C1 segment of cervical spinal cord (tissue), 14 donors: ENCODE results near the gene YBX3.

Experiments used
- DNase-seq, 14 donors: peaks; one replicate each; lab custom pipeline; 2025; lab: John Stamatoyannopoulos, UW

YBX3 gene

GRCh38 chr12:10669533-10669932, 53.6 kb downstream of the YBX3 start:
- no peak for DNase-seq

GRCh38 chr12:10668526-10668925, 54.6 kb downstream of the YBX3 start:
- DNase-seq = no peak

DNA sequence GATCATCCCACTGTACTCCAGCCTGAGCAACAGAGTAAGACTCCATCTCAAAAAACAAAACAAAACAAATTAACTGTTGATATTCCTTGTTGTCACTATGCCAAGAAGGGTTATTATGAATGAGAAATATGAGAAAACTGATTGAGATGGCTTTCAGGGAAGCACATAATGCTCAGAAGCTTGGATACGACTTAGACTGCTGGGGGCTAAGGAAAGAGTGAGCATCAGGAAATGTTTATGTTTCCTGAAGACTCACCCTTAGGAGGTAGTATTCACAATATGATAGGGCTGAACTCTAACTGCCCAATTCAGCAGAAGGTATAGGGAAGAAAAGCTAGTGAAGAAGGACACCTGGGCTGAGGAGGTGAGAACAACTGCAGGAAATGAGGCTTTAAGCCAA, 55.5 kb downstream of the YBX3 start:
- no peak for DNase-seq

DNA sequence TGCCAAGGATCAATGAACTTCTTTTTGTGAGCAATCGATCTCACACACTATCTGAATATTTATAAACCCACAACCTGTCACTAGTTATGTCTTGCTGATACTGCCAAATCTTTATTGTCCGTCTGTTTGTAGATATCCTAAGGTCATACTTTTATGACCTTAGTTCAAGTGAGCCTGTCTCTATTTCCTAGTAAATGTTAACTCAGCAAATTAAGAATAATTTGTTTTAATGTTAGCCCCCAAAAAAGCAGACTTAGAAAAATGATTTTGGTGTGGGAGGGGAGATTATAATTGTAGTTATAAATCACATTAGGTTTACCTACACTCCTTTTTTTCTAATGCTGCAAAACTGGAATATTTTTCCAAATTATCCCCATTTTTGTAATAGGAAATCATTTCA, 58.6 kb downstream of the YBX3 start:
- DNase-seq = no peak

- no peak for DNase-seq
Observed at GRCh38 chr12:10663869-10664268, 59.3 kb downstream of the YBX3 start.

- no peak for DNase-seq
Observed at GRCh38 chr12:10661338-10661737, 61.8 kb downstream of the YBX3 start.

GRCh38 chr12:10654003-10654402, 69.1 kb downstream of the YBX3 start:
- DNase-seq = no peak

GRCh38 chr12:10652192-10652591, 70.9 kb downstream of the YBX3 start:
- DNase-seq = no peak
